Renal pelvis (tissue), 12 donors: Measurements from ENCODE around the gene MINAR2. TPM values are rescaled to one million over a fixed set of nuclear protein-coding genes. Genes with fewer than 3 reads are reported as not detected.

ENCODE experiments used
- DNase-seq: peaks from one replicate; pipeline ENCODE4 v3.0.0-alpha.2; 2013
- long read RNA-seq, 16 experiments: transcript quantifications; one replicate each; lab custom pipeline, GENCODE V29; 2026
- polyA plus RNA-seq, 3 donors: library from polyadenylated mRNA; unstranded; fragments of 120-200 nt; gene quantifications; one replicate each; pipeline ENCODE4 v1.2.1, GENCODE V29; 2013; ENCODE audit not compliant: insufficient read length in 3 of 3

Gene MINAR2, protein sequence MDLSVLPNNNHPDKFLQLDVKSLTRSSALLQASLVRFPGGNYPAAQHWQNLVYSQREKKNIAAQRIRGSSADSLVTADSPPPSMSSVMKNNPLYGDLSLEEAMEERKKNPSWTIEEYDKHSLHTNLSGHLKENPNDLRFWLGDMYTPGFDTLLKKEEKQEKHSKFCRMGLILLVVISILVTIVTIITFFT
- polyA plus RNA-seq: under 1 TPM in 1 of 3 donors, not detected in 2; 0.03 TPM
- long read RNA-seq, donor 1: 0 reads
- long read RNA-seq, donor 2: 0 reads
- long read RNA-seq, donor 3: 0 reads
- long read RNA-seq, donor 4: 0 reads
- long read RNA-seq, donor 5: 0 reads
- long read RNA-seq, donor 6: 0 reads
- long read RNA-seq, donor 7: 0 reads
- long read RNA-seq, donor 8: 0 reads
- long read RNA-seq, donor 9: 0 reads
- long read RNA-seq, donor 10: 0 reads
- long read RNA-seq, donor 11: 0 reads
- long read RNA-seq, donor 12: 0 reads
- long read RNA-seq, donor 13: 0 reads
- long read RNA-seq, donor 14: 0 reads
- long read RNA-seq, donor 15: 0 reads
- long read RNA-seq, donor 16: 0 reads

DNA sequence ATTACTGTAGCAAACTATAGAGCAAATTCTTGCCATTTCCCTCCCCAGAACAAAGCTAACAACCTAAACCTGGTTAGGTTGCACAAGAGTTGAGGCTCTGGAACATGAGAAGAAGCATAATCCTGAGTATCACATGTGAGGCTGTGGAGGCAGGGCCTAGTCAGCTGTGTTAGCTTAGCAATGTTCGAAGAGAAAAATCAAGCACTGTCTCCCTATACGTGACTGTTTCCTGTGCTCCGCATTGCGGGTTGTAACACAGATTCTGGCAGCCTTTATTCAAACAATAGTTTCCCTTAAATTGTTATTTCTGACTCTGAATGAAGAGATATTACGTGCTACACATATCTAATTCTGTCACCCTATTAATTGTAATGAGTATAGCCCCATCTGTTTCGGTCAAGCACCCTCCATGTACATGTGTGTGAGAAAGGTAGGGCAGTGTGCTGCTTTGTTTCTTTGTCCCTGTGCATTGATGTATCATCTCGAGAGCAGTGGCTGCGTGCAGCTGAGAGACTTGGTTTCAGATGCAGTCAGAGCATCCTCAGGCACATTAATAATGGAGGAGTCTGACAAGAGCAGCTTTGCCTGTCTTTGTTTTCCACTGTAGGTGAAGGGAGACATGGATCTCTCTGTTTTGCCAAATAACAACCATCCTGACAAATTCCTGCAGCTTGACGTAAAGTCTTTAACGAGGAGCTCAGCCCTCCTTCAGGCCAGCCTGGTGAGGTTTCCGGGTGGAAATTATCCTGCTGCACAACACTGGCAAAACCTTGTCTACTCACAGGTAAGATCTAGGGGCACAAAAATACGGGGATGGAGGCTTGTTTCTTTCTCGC lies at the start of gene MINAR2:
MINAR2 (plus strand) TSS at position 523 of the 836 bp plus-strand sequence; CDS start at position 620, 97 bp downstream.
- DNase-seq: no peak

DNA sequence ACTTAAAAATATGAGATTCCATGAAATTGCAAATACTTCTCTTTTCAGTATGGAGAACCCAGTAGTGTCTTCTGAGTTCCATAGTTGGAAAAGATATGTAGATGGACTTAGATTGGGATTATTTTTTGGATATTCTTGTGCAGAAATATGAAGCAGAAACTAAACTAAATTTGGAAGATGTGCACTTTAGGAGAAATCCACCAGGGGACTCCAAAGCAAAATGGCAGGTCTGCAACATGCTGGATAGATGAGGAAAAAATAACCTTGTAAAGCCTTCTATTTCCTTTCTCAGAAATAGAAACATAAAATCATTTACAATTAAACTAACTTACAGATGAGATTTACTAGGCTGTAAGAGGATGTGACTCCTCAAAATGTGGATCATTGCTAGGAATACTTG lies 49.2 kb upstream of the MINAR2 start:
- no peak for DNase-seq

DNA sequence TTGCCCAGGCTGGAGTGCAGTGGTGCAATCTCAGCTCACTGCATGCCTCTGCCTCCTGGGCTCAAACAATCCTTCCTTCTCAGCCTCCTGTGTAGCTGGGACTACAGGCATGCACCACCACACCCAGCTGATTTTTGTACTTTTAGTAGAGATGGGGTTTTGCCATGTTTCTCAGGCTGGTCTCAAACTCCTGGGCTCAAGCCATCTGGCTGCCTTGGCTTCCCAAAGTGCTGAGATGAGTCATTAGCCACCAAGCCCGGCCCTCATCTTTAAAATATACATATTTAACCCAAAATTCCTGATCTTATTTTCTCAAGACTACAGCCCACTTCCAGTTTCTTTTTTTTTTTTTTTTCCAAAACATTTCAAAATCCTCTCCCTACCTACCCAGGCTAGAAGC lies 31.7 kb upstream of the MINAR2 start:
- DNase-seq: no peak

DNA sequence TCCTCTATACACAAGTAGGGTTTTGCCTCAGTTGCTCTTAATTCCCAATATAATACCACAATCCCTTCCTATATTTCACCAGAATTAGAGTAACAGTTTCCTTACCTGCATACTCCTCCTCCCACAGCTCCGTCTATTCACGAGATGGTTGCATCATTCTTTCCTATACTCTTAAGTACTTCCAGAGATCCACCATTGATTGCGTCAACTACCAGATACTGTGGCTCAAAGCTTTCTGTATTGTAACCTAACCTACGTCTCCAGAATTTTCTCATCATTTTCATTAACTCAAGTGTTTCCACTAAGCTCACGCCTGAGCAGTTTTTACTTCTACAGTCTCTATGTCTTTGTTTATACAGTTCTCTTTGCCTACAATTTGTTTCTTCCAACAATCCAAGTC lies 31.2 kb upstream of the MINAR2 start:
- no peak for DNase-seq

DNA sequence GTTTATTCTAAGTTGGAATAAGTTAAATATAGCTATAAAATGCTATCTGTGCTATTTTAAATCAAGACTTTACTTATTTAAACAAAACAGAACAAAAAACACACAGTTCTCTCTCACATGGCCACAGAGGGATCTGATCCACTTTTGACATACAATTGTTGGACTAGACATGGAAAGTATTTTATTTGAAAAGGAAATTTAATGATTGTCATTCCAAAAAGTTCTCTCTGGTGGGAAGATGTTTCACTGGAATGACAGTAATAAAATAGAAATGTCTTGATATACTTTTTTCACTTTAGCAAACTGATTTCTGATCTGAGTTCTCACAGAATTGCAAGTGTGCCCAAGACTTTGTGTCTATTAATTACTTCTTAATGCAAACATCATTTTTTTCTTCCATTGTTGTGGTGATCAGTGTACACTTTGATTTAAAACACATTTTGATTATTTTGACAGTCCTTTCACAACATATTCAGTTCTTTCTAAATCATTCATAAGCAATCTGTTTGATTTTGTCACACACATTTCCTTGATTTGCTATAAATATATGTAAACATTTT lies 30.1 kb upstream of the MINAR2 start:
- no peak for DNase-seq

DNA sequence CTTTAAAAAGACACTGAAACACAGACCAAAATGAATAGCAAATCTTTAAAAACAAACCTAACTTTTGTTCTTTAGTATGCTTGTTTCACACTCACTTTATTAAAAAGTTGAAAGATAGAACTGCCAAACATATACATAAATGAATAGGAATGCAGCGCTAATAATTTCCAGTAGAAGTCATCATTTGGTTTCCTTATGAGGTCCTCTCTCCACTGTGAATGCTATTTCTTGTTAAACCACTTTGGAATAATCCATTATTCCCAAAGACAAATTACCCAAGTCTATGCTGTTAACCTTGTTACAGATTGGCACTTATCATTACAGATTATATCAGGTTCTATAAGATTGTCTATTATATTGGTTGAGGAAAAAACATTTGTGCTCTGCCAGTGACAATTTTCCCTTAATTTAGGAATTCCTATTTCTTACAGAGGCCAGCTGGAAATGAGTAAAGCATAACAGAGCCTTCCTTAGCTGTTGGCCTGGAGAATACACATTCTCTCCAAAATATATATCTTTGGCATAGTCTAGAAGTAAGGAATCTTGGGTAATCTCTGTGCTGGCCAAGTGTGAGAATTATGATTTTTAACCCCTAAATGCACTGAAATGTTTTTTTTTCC lies 29.3 kb upstream of the MINAR2 start:
- no peak for DNase-seq

DNA sequence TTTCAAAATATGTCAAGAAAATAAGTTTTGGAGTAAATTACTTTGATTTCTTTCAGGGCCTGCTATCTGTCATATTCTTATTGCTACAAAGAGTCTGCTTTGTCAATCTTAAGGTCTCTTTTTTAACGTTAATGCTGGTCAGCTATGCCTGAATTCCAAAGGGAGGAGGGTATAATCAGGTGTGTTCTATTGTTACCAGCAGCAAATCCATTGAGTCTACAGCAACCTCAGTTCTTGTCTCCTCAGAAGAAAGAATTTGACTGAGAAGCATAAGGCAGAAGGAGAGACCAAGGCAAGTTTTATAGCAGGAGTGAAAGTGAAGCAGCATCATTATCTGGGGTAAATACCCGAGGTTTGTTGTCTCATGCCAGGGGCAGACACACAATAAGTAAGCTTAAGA lies 23.7 kb upstream of the MINAR2 start:
- DNase-seq: no peak

DNA sequence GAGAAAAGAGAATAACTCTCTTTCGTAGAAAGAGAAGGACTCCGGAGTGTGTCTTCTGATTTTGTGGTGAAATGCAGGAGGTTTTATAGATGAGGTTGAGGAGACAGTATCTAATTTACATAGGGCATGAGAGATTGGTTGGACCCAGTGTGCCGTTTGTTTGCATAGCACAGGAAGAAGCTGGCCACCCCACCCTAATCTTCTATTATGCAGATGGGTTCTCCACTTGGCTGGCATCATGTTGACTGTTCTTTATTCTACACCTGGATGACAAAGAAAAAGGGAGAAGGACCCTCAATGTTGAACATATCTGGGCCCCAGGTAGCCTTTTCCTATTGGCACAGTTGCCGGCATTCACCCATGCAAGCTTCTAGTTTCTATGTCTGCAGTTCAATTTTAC lies 23.2 kb upstream of the MINAR2 start:
- DNase-seq: no peak

DNA sequence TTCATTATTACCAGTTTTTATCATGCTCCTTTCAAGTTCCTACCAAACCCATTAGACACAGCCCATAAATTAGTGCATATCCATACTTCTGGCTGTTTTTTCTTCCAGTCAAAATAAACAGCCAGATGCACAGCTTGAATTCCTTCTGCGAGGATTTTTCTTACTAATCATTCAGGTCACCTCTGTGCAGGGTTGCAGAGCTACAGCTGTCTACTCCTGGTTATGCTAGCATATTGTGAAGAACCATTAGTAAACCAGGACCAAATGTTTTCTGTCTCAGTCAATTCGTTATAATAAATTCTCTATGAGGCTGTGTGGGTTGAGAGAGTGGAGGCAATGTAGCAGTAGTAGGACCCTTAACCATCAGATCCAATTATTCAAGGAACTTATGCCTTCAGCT lies 8.1 kb upstream of the MINAR2 start:
- DNase-seq: no peak

DNA sequence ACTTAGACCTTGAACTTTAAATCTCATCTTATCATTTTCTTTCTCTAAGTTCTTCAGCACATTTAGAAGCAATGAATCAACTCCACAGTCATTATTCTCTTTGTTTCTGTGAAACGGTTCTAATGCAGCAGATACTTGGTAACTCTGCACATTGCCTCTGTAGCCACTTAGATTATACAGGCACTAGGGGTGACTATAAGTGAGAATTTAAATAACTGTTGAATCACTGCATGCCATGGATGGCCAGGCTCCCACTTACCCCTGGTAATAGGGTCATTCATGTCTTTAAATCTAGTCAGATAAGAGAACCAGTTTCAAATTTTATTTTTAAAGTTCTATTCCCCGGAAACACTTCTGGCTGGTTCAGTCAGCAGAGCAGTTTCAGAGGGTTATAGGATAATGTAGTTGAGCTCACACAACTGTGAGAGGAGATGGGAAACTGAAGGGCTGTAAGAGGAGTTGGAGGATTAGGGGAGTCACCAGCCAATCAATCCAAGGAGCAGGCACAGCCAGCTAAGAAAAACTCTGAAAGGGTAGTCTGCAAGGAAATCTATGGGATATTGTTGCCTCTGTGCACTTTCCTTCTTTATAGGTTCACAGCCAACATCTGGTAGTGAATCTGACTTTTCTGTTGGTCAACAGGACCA lies 4.2 kb upstream of the MINAR2 start:
- no peak for DNase-seq

DNA sequence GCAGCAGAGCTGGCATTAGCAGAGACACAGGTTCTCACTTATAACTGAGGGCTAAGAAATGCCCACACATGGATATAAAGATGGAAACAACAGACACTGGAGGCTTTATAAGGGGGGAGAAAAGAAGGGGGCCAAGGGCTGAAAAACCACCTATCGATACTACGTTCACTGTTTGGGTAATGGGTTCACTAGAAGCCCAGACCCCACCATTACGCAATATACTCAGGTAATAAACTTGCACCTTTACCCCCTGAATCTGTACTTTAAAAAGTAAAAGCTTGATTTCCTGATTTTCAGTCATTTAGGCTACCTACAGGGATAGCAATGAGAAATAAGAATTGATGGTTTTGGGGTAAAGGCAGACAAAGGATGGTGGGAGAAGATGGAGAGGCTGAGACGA lies 1.9 kb upstream of the MINAR2 start:
- DNase-seq: no peak

DNA sequence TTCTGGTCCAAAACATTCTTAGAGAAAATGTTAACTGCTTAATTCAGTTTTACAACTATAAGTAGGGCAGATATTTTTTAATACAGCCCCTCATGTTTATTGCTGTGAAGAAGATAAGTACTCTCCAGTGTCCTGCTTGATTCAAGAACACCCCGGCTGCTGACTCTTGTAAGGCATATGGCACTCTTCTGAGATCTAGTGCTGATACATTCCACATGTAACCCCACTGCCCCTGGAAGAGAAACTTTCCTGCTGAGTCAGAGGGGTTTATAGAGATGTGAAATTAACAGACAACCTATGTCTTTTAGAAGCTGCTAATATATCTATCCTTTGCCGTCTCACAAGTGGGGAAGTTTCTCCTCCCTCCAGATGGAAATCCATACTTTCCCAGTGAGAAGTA lies 1.0 kb upstream of the MINAR2 start:
- no peak for DNase-seq

DNA sequence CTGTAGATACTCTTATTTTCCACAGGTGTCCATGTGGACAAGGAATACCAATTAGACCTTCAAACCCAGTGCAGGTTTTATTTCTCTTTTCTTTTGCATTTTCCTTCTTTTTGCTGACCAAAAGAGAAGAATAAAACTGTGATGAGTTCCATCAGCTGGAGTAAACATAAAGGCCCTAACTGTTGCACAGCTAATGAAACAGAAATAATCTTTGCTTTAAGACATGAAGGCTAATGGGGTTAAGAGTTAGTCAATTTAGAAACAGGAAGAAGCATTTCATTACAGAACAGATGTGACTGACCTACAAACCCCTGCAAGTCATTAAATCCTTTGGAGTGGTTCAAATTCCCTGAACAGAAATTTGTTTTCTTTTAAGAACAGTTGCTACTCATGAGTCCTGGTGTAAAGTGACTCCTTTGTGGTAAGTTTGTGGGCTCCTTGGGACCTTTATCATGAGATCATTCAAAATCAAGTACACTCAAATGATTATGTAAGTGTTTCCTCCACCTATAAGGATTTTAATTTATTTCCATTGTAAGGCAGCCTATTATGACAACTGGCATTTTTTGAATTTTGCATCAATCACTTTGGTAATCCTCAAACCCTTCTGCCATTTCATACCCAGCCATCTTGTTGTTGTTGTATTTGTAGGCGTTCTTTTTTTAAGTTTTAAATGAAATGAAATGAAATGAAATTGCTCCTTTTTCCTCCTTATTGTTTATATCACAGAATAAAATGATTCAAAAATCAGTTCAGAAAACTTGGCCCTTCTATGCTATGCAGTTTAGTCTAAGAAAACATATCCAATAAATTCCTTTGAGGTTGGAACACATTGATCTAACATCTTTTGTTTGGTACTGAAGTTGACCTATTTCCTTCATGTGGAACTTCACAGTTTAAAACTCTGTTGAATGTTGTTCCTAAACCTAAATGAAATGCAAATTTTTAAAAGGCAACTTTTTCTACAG lies 1.3 kb downstream of the MINAR2 start:
- no peak for DNase-seq

DNA sequence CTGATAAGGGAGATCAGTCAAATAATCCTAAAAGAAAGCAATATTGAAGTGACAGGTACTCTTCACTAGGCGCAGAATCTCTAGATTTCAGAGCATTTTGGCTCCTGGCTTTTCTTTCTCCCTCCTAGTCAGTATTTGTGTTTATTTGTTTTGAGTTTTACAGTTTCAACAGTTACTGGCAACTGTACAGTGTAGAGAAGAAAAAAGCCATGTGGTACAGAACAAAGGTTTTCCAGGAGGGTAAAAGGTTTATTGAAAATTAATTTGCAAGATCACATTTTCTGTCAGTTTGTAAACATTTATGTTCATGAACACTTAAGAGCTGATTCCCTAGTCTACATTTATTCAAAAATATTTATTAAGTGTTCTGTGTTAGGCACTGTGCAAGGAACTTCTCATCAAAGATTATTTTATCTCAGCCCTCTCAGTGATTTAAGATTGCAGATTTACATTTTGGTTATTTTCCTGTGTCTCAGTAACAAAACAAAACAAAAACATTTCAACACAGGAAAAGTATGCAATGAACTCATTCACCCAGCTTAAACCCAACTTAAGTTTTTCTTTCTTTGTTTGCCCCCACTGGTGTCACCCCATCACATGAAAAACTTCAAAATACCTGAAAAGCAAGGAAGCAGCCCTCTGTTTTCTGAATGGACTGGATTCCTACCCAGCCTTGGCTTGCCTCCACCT lies 12.9 kb downstream of the MINAR2 start:
- DNase-seq: peak; percentile 42

DNA sequence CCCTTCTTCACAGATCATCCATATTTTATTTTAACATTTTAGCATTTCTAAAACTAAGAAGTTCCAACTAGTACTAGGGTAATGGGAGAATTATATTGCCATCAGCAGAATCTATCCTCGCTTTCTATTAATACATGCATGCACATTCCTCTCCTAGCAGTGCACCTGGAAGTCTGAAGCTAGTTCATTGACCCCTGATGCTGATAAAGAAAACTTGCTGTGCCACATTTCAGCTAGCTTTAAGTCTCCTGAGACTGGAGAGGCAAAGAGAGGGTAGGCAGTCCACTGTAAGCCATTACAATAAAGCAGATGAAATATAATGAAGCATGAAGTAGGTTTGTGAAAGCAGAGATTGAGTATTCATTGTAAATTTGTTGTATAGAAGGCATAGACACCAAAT lies 15.8 kb downstream of the MINAR2 start:
- no peak for DNase-seq

DNA sequence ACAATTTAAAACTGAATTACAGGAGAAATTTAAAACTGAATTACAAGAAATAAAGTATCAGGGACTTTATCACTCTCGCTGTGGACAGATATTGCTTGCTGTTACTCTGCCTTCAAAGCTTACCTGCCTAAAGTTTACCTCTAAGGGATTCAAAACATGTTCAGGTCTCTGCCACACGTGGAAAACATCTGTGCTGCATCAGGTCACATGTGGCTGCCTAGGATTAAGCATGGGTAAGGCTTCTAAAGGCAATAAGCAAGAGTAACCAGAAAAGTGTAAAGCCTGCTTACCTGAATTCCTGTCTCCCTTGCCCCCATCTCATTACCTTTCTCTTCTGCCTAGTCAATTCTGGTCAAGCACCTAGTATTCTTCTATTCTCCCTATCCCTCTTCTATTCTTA lies 18.9 kb downstream of the MINAR2 start:
- no peak for DNase-seq

DNA sequence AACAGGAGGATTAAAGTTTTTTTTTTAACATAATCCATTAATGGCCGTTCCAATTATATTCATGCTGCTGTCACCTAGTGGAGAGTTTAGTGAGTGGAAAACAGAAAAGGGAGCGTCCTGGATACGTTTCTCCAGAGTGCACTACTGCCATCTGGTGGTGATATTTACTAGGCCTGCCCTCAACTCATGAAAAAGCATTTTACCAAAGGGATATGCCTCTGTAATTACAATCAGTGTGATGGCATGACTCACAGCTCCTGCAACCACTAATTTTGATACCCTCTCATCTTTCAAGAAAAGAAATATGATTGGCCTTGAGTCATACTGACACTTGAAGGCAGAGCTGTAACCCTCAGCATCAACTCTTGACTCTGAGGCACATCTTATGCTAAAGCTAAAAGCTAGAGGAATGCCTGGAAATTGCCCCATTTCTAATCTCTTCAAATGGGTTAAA lies 20.1 kb downstream of the MINAR2 start:
- peak; percentile 89 for DNase-seq

DNA sequence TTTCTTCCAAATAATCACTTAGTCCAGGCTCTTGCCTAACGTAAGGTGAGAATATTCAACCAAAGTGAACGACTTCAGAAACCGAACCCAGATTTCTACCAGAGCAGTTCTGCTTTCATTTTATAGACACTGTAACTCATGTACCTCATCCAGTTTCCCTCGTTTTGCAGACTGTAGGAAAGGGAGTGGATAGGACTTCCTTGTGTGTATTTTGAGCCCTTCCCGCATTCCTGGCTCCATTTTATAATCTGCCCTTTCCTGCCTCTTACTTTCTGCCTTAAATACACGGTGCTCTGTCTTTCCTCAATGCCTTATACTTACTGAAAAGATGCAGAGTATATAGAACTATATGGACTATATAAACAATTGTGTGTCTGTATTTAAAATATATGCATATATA lies 20.8 kb downstream of the MINAR2 start:
- DNase-seq: no peak

DNA sequence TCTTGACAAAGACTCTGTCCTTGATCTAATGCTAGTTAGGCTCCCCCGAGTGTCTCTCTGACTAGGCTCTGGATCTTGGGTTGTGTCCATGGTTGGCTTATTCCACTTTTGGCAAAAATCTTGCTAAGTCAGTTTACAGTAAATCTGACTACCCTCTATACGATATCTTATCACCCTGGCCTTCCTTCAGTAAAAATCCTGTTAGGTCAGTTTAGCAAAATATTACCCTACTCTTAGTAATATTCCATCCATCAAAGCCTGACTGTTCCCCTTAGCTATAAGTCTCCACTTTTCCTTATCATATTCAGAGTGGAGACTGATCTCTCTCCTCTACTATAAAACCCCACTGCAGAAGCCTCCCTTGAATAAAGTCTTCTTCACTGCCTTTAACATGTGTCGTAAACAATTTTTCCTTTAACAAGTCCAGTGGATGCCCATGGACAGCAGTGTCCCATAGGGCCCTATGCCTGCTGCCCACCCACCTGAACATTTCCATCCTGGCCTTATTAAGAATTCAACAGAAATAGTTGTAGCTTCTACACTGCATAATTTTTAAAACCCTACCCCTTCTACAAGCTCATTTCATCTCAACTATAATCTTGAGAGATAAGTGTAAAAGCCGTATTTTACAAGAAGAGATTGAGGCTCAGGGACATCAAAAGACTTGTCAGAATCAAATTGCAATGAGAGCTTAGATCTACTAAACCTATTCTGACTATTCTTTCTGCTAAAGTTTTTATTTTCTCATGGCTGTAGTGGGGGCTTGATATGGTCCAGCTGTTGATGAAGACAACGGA lies 22.3 kb downstream of the MINAR2 start:
- no peak for DNase-seq
